Kidney (tissue), 14 donors: ENCODE measurements around the gene FAR2. TPM values are rescaled to one million over a fixed set of nuclear protein-coding genes. Genes with fewer than 3 reads are reported as not detected.

Experiments used
- DNase-seq, 5 donors: peaks; one replicate each; pipeline ENCODE4 v3.0.0-alpha.2; 2013 to 2020
- FAIRE-seq: peaks from 2 replicates; lab custom pipeline; 2012; peaks lifted over from hg19 to GRCh38; lab: Jason Lieb, UNC
- H3K27ac ChIP-seq, 2 donors: one replicate each; pipeline ENCODE4 v1.7.0; 2013; ENCODE audit warnings: low read depth in 2 of 2, low read length in 2 of 2, inconsistent platforms in 1 of 2
- H3K27me3 ChIP-seq: one replicate; pipeline ENCODE4 v1.7.1; 2013; ENCODE audit warnings: low read length, inconsistent platforms; ENCODE audit not compliant: control insufficient read depth, insufficient read depth
- H3K36me3 ChIP-seq, 3 donors: one replicate each; pipeline versions ENCODE4 v1.7.0 to v1.7.1; 2013; ENCODE audit warnings: low read length in 3 of 3, control low read depth in 1 of 3, inconsistent platforms in 1 of 3; ENCODE audit not compliant: insufficient read depth in 3 of 3, control insufficient read depth in 2 of 3
- H3K4me1 ChIP-seq, 3 donors: one replicate each; pipeline versions ENCODE4 v1.7.0 to v1.7.1; 2013; ENCODE audit warnings: low read length in 3 of 3, inconsistent platforms in 1 of 3, low read depth in 1 of 3; ENCODE audit not compliant: control insufficient read depth in 2 of 3, insufficient read depth in 2 of 3
- H3K4me3 ChIP-seq, 3 donors: one replicate each; pipeline versions ENCODE4 v1.7.0 to v1.8.1; 2013; ENCODE audit warnings: low read length in 3 of 3, control low read depth in 1 of 3, inconsistent platforms in 1 of 3
- H3K9ac ChIP-seq, 3 donors: one replicate each; pipeline versions ENCODE4 v1.7.0 to v1.7.1; 2013; ENCODE audit warnings: low read length in 3 of 3, control low read depth in 1 of 3, inconsistent platforms in 1 of 3
- H3K9me3 ChIP-seq, 3 donors: one replicate each; pipeline versions ENCODE4 v1.7.0 to v1.7.1; 2013; ENCODE audit warnings: low read length in 3 of 3, control low read depth in 1 of 3, inconsistent platforms in 1 of 3; ENCODE audit not compliant: control insufficient read depth in 2 of 3, insufficient read depth in 1 of 3
- intact Hi-C: fragments of 100-400 bp; cut with DNase I; formaldehyde crosslinking; loops from one replicate; pipeline ENCODE4 v1.11.1; 2022
- polyA plus RNA-seq: library from polyadenylated mRNA; stranded (reverse); fragments of 350-450 nt; fragmentation: Illumina TruSeq; extraction: RNeasy Lipid Tissue Mini Kit (QIAGEN cat#74804); gene quantifications from one replicate; pipeline ENCODE4 v1.2.3, GENCODE V29; 2014; ENCODE audit warnings: low read depth, low replicate concordance; ENCODE audit not compliant: insufficient read depth
- total RNA-seq: library from RNA; stranded (reverse); fragmentation: NEBNext Ultra II Directional; extraction: Animal tissue kit (Norgen Biotek cat#: 25700); gene quantifications from one replicate; pipeline ENCODE4 v1.2.1, GENCODE V29; 2021
- TF ChIP-seq, protein P1 (sequence below): IDR thresholded peaks from 3 replicates; pipeline ENCODE4 v1.5.1; 2012; ENCODE audit warnings: mild to moderate bottlenecking, moderate library complexity, borderline replicate concordance; ENCODE audit not compliant: insufficient read depth; ENCODE audit errors: extremely low read depth
- donor health status: control.
- donor health status: control.
- donor health status: control.
- donor health status: control.
- donor health status: control.
- donor health status: DM: yes; HTN: yes; CAD: no.
- donor health status: Normal renal cell carcinoma (clear cell type).

FAR2 gene
- total and polyA plus RNA-seq, 2 donors from 2014 or later = 3.1 to 11.5 TPM

DNA sequence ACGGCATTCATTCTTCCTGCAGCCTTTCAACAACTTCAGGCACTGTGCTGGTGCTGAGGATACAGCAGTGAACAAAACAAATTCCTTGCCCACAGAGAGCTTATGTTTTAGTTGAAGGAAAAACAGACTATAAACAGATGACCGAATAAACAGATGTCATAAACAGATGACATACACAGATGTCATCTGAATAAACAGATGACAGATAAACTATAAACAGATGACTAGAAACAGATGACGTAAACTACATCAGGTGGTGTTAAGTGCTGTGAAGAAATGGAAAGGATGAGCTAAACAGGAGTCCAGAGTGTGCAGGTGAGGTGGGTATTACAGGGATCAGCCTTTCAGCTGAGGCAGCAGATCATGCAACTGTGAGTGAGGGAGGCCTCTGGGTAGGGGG is 80.9 kb downstream of the FAR2 start:
- Histone ChIP-seq H3K27me3 (no peaks in the 10 kb centered on the region), H3K36me3 (no peaks in the 10 kb centered on the region), H3K9ac (no peak overlapping the region), H3K4me3 (no peak overlapping the region), H3K9me3 (no peaks in the 10 kb centered on the region), H3K4me1 (no peaks in the 10 kb centered on the region), H3K27ac (no peak overlapping the region)
- intact Hi-C loops = no loop called here
- no peak for FAIRE-seq
- TF ChIP-seq, protein P1, sequence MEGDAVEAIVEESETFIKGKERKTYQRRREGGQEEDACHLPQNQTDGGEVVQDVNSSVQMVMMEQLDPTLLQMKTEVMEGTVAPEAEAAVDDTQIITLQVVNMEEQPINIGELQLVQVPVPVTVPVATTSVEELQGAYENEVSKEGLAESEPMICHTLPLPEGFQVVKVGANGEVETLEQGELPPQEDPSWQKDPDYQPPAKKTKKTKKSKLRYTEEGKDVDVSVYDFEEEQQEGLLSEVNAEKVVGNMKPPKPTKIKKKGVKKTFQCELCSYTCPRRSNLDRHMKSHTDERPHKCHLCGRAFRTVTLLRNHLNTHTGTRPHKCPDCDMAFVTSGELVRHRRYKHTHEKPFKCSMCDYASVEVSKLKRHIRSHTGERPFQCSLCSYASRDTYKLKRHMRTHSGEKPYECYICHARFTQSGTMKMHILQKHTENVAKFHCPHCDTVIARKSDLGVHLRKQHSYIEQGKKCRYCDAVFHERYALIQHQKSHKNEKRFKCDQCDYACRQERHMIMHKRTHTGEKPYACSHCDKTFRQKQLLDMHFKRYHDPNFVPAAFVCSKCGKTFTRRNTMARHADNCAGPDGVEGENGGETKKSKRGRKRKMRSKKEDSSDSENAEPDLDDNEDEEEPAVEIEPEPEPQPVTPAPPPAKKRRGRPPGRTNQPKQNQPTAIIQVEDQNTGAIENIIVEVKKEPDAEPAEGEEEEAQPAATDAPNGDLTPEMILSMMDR = no peak
- no peak for DNase-seq

DNA sequence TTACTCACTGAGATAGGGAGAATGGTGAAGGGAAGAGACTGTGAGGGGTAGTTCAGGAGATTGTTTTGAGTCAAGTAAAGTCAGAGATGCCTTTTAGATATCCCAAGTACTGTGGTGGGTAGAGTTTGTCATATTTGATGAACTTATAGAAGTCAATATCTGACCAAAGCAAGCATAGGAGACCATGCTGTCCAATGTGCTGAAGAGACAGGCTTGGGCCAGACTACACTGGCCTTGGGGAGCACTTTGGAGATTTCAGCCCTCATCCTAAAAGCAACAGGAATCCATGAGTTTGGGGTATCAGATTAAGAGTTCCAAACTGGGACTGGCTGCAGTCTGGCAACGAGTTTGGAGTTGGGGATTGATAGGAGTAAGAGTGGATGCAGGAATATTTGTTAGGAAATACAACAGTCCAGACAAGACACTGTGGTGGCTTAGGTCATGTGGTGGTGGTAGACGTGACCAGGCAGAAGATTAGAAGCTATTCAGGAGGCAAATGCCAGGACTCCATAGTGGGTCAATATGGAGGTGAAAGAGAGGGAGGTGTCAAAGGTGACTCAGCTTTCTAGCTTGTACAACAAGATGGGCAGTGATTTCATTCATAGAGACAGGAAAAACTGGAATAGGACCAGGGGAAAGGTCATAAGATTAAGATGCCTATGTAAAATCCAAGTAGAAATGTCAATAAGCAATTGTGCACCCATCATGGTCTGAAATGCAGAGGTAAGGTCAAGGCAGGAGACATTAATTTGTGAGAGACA is 81.9 kb downstream of the FAR2 start:
- intact Hi-C loops = no loop called here
- Histone ChIP-seq H3K9me3 (no peaks in the 10 kb centered on the region), H3K36me3 (no peaks in the 10 kb centered on the region), H3K9ac (no peak overlapping the region), H3K27ac (no peak overlapping the region), H3K4me1 (no peaks in the 10 kb centered on the region), H3K4me3 (no peak overlapping the region), H3K27me3 (no peaks in the 10 kb centered on the region)
- DNase-seq = no peak
- TF ChIP-seq, protein P1 = no peak
- no peak for FAIRE-seq

DNA sequence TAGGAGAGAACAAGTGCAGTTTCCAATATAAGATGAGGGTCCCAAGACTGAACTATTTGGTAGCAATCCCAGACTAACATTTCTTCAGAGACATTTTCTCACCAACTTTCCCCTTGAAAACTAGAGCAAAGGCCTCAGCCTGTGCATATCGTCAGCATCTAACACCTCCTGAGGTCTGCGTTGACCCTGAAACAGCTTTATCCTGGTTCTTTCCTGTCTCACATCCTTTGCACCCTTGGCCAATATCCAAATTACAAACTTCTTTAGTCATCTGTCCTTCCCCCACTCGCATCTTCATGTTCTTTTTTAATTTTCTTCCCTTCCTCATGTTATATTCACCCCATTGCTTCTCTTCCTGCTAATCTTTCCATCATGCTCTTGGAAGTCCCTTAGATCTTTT is 83.0 kb downstream of the FAR2 start:
- FAIRE-seq (no peak), DNase-seq (no peak)
- Histone ChIP-seq H3K27me3 (no peaks in the 10 kb centered on the region), H3K4me1 (no peaks in the 10 kb centered on the region), H3K9ac (no peak overlapping the region), H3K27ac (no peak overlapping the region), H3K9me3 (no peaks in the 10 kb centered on the region), H3K36me3 (no peaks in the 10 kb centered on the region), H3K4me3 (no peak overlapping the region)
- TF ChIP-seq, protein P1 = no peak
- intact Hi-C loops = no loop called here

DNA sequence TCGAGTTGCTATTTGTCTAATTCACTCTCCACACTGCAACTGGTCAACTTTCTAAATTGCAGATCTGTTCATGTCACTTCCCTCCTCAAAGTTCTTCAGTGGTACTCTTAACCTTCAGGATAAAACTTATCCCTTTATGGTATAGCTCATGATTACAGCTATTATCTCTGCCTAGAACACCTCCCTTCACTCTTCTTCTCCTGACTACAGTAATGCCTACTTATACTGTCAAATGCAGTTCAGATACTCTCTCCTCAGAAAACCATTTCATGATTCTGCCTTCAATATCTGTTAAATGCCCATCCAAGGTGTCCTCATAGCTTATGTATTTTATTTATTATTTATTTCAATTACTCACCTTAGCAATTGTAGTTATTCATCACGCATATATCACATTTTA is 85.5 kb downstream of the FAR2 start:
- no peaks in the 10 kb centered on the region for H3K4me1 ChIP-seq
- no peaks in the 10 kb centered on the region for H3K27me3 ChIP-seq
- DNase-seq = no peak
- no peak overlapping the region for H3K9ac ChIP-seq
- no peak overlapping the region for H3K4me3 ChIP-seq
- H3K27ac ChIP-seq = no peak overlapping the region
- intact Hi-C loops = no loop called here
- TF ChIP-seq, protein P1 = no peak
- FAIRE-seq = no peak
- H3K9me3 ChIP-seq = no peaks in the 10 kb centered on the region
- H3K36me3 ChIP-seq = no peaks in the 10 kb centered on the region
